ENCODE data around the gene NFIX.

The NFIX gene

GRCh38 chr19:12990431-12990830 lies 4.8 kb upstream of the NFIX start:
- no peak for DNase-seq (ENCODE audit: low read depth)

DNA sequence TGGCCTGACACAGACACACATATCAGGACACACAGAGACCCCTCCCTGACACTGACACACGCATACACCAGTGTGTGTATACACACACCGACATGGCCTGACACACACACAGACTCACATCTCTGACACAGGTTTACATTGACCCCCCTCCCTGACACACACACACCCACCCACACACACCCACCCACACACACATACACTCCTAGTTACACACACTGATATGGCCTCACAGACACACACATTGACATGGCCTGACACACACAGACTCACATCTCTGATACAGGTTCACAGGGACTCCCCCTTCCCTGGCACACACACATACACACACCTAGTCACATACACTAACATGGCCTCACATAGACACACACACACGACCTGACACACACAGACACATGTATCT lies 4.4 kb upstream of the NFIX start:
- no peak for DNase-seq (ENCODE audit: low read depth)

- no peak for DNase-seq (ENCODE audit: low read depth)
These were observed 4.0 kb upstream of the NFIX start for GRCh38 chr19:12991296-12991695.

DNA sequence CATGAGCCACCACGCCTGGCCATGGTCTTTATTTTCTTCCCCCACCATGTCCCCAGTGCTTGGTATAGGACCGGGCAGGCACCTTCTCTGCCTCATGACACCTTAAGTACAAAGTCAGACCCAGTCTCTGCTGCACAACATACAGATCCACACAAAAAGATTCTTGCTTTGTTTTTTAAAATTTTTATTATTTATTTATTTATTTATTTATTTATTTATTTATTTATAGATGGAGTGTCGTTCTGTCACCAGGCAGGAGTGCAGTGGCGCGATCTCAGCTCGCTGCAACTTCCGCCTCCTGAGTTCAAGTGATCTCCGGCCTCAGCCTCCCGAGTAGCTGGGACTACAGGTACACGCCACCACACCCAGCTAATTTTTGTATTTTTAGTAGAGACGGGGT lies 2.5 kb upstream of the NFIX start:
- no peak for DNase-seq (ENCODE audit: low read depth)

DNA sequence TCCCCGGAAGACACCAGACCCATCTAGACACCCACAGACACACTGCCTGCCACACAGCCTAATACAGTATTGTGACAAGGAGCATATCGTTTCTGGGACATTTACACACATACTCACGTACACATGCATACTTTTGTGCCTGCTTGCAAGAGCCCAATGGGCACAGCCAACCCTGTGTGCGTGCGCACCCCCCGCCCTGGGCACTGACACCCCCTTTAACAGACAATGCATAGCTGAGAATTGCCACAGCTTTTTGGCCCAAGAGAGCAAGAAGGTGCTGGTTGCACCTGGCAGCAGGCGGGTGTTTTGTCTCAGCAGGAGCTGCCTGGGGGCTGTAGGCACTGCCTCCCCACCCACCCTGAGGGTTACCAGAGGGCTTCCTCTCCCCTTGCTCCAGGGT lies 1.7 kb upstream of the NFIX start:
- DNase-seq (ENCODE audit: low read depth) = no peak

GRCh38 chr19:12995596-12996405 lies 526 bp downstream of the NFIX start:
- no peak for DNase-seq (ENCODE audit: low read depth)

- no peak for DNase-seq (ENCODE audit: low read depth)
These were observed 1.3 kb downstream of the NFIX start for GRCh38 chr19:12996406-12997094.

GRCh38 chr19:12997179-12997966 lies 2.1 kb downstream of the NFIX start:
- no peak for DNase-seq (ENCODE audit: low read depth)

GRCh38 chr19:12997967-12998940 lies 3.0 kb downstream of the NFIX start:
- DNase-seq (ENCODE audit: low read depth) = no peak

GRCh38 chr19:13001166-13001501 lies 5.9 kb downstream of the NFIX start:
- no peak for DNase-seq (ENCODE audit: low read depth)

- no peak for DNase-seq (ENCODE audit: low read depth)
These were observed 6.4 kb downstream of the NFIX start for GRCh38 chr19:13001502-13002165.

DNA sequence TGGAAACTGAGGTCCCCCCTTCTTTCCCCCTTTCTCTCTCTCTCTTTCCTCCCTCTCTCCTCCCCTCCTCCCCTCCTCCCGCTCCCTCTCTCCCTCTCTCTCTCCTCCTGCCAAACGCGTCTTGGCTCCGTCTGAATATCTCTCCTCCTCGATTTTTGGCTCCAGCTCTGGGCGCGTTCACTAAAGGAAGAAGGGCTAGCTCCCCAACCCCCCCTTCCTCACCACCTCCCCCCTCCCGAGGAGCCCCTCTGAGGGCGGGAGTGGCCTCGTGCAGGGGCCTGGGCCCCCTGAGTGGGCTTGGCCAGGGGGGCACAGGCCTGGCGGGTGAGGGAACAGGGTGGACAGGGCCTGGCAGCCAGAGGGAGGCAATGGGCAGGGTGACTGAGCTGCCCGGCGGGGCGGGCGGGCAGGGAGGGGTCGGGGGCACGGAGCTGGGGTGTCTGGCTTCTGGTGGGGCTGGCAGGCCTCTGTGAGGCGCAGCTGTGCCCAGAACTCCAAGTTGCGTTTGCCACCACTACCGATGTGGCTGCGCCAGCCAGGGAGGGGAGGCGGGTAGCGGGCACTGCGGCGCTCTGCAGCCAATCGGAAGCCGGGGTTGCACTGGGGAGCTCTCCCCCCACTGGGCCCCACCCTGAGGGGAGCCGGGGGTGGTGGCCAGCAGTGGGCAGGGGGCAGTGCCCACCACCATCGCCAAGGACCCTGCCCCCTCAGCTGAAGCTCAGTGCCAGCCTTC lies 7.1 kb downstream of the NFIX start:
- DNase-seq (ENCODE audit: low read depth) = no peak

GRCh38 chr19:13003081-13003480 lies 7.8 kb downstream of the NFIX start:
- DNase-seq (ENCODE audit: low read depth) = no peak

- DNase-seq (ENCODE audit: low read depth) = no peak
These were observed 9.0 kb downstream of the NFIX start for GRCh38 chr19:13004273-13004672.

DNA sequence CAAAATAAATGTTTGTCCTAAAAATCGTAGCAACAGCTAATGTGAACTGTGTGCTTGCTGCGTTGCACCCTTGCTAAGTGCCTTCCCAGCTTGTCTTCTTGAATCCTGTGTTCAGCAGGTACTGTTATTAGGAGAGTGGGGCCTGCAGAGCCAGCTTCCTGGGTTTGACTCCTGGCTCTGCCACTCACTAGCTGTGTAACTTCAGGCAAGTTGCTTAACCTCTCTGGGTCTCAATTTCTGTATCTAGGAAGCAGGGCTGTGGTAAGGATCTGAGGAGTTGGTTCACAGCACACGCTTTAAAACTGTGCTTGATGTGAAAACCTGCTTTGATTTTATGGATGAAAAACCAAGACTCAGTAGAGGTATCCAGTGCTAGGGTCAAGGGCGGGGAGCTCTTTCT lies 10.0 kb downstream of the NFIX start:
- no peak for DNase-seq (ENCODE audit: low read depth)

DNA sequence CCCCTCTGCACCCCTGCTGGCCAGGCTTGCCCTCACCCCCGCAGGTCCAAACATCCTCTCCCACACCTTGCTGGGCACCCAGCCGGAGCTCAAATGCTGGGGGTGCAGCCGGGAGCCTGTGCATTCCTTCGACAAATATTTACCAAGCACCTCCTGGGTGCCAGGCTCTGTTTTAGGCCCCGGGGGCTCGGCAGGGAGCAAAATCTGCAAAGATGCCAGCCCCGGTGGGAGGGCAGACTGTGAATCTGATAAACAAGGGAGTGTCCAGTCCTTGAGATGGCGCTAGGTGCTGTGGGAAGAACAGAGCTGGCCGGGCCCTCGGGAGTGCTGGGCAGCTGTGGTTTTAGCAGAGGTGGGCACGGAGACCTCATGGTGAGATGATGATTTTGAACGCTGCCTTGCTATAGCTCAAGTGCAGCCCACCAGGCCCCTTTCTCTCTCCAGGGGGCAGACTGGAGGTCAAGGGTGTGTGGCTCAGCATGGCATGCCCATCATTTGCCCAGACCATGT lies 10.6 kb downstream of the NFIX start:
- DNase-seq (ENCODE audit: low read depth) = no peak

DNA sequence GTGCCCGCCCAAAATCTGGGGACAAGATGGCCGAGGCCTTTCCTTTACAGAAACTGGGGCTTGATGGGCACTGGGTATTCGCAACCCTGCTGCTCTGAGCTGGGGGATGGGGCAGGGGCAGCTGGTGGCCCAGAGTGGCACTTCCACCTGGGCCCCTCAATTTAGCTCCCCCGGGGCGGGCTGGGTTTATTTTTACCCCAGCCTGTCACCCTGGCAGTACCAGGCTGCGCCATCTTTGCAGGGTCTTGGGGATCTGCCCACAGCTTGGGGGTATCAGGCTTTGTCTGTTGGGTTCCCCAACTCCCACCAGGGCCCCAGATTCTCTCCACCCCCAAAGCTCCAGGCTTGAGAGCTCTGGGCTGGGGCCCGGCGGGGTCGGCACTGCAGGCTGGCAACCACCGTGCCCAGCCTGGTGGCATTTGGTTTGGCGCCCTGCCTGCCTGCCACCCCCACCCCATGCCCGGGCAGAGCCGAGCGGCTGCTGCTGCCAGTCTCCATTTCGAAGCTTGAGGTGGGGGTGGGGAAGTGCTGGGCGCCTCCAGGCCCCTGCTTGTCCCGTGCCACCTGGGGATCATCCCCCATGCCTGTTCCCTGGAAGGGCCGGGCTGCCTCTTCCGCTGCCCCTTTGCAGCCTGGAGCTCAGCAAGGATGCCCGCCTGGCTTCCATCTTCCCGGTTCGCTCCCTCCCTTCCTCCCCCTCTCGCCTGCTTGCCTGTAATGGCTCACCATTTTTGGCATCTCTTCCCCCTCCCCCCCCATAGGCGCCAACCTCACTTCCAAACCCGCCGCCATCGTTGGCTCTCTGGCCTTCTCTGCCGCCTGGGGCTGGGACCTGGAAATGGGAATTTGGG lies 11.4 kb downstream of the NFIX start:
- DNase-seq (ENCODE audit: low read depth) = no peak

GRCh38 chr19:13007292-13008045 lies 12.2 kb downstream of the NFIX start:
- no peak for DNase-seq (ENCODE audit: low read depth)

Data from activated T-cell treated with anti-CD3 and anti-CD28 coated beads for 48 hours (primary cell).